ENCODE measurements around the gene DIAPH1. TPM values are rescaled to one million over a fixed set of nuclear protein-coding genes. Genes with fewer than 3 reads are reported as not detected.

The DIAPH1 gene
- total RNA-seq, 1 donor from 2014 or later: 273 TPM

- intact Hi-C loops (cut with micrococcal nuclease): no loop called here
Measured at GRCh38 chr5:141640698-141641097, 21.9 kb upstream of the DIAPH1 start.

GRCh38 chr5:141640051-141640415, 21.2 kb upstream of the DIAPH1 start:
- intact Hi-C loops (cut with micrococcal nuclease): no loop called here

GRCh38 chr5:141639357-141640050, 20.7 kb upstream of the DIAPH1 start:
- intact Hi-C loops (cut with micrococcal nuclease): loop anchor here (5.0 to 10.0 kb wide), 4 partner anchors 43 to 1237 kb away; partner anchors contain the start of genes ANKHD1, APBB3, ARAP3 and NDFIP1

GRCh38 chr5:141638771-141639170, 20.0 kb upstream of the DIAPH1 start:
- intact Hi-C loops (cut with micrococcal nuclease): loop anchor here (1.0 to 10.0 kb wide), 5 partner anchors 44 to 1236 kb away; partner anchors contain the start of genes ANKHD1, APBB3, ARAP3 and NDFIP1

GRCh38 chr5:141637767-141638419, 19.1 kb upstream of the DIAPH1 start:
- intact Hi-C loops (cut with micrococcal nuclease): loop anchor here (1.0 to 10.0 kb wide), 7 partner anchors 44 to 1236 kb away; partner anchors contain the start of genes ANKHD1, APBB3, ARAP3 and NDFIP1

GRCh38 chr5:141637123-141637766, 18.4 kb upstream of the DIAPH1 start:
- intact Hi-C loops (cut with micrococcal nuclease): loop anchor here (1.0 to 10.0 kb wide), 6 partner anchors 45 to 1235 kb away; partner anchors contain the start of genes ANKHD1, APBB3, ARAP3 and NDFIP1

- intact Hi-C loops (cut with micrococcal nuclease): loop anchor here (1.0 to 10.0 kb wide), 14 partner anchors 13 to 1234 kb away; partner anchors contain the start of genes ANKHD1, APBB3, ARAP3 and FCHSD1
Measured at GRCh38 chr5:141636413-141637122, 17.8 kb upstream of the DIAPH1 start, which contains the start of the genes HDAC3 and RELL2. TSS of gene HDAC3 (minus strand) at chr5:141636849. CDS start at chr5:141636790, 59 bp downstream. TSS of gene RELL2 (plus strand) at chr5:141636997. CDS start at chr5:141638226, 1,229 bp downstream.

GRCh38 chr5:141636106-141636412, 17.3 kb upstream of the DIAPH1 start:
- intact Hi-C loops (cut with micrococcal nuclease): loop anchor here (1.0 to 10.0 kb wide), 13 partner anchors 13 to 1234 kb away; partner anchors contain the start of genes ANKHD1, APBB3, ARAP3 and FCHSD1

- intact Hi-C loops (cut with micrococcal nuclease): loop anchor here (1.0 to 10.0 kb wide), 13 partner anchors 12 to 1233 kb away; partner anchors contain the start of genes ANKHD1, APBB3, ARAP3 and FCHSD1
Measured at GRCh38 chr5:141635646-141636045, 16.8 kb upstream of the DIAPH1 start.

GRCh38 chr5:141634720-141635119, 15.9 kb upstream of the DIAPH1 start:
- intact Hi-C loops (cut with micrococcal nuclease): loop anchor here (5.0 to 10.0 kb wide), 4 partner anchors 48 to 1232 kb away; partner anchors contain the start of genes ANKHD1, APBB3, ARAP3 and NDFIP1

- intact Hi-C loops (cut with micrococcal nuclease): loop anchor here (10.0 kb wide), 1 partner anchor 1069 kb away; the partner anchor contains the start of genes APBB3 and SLC35A4
Measured at GRCh38 chr5:141633871-141634561, 15.2 kb upstream of the DIAPH1 start.

GRCh38 chr5:141632650-141633049, 13.8 kb upstream of the DIAPH1 start:
- intact Hi-C loops (cut with micrococcal nuclease): loop anchor here (10.0 kb wide), 1 partner anchor 1068 kb away; the partner anchor contains the start of genes APBB3 and SLC35A4

- intact Hi-C loops (cut with micrococcal nuclease): loop anchor here (10.0 kb wide), 1 partner anchor 1066 kb away; the partner anchor contains the start of genes APBB3 and SLC35A4
Measured at GRCh38 chr5:141630570-141631140, 11.9 kb upstream of the DIAPH1 start.

- intact Hi-C loops (cut with micrococcal nuclease): no loop called here
Measured at GRCh38 chr5:141628175-141628788, 9.5 kb upstream of the DIAPH1 start.

- intact Hi-C loops (cut with micrococcal nuclease): loop anchor here (1.0 kb wide), 1 partner anchor 13 kb away; the partner anchor contains the start of genes HDAC3 and RELL2
Measured at GRCh38 chr5:141623611-141624010, 4.8 kb upstream of the DIAPH1 start.

- intact Hi-C loops (cut with micrococcal nuclease): loop anchor here (1.0 kb wide), 1 partner anchor 13 kb away; the partner anchor contains the start of genes HDAC3 and RELL2
Measured at GRCh38 chr5:141623186-141623585, 4.4 kb upstream of the DIAPH1 start.

- intact Hi-C loops (cut with micrococcal nuclease): loop anchor here (5.0 to 10.0 kb wide), 3 partner anchors 36 to 1213 kb away; partner anchors contain the start of gene ANKHD1
Measured at GRCh38 chr5:141618030-141618803, 583 bp downstream of the DIAPH1 start.

GRCh38 chr5:141617682-141618029, 1.1 kb downstream of the DIAPH1 start:
- intact Hi-C loops (cut with micrococcal nuclease): loop anchor here (5.0 to 10.0 kb wide), 3 partner anchors 35 to 1213 kb away; partner anchors contain the start of gene ANKHD1

Data from T-helper 1 cell treated with Interleukin-12 subunit alpha and Interleukin-12 subunit beta and Interleukin-4 antibody, amounts not matched to agents 30 ng/mL and 1 ng/mL, for 36 hours (primary cell).